ENCODE data around the gene JARID2. TPM values are rescaled to one million over a fixed set of nuclear protein-coding genes. Genes with fewer than 3 reads are reported as not detected.
A peak's percentile ranks its signal among the peaks of the same experiment; 100 is the strongest.

Gene JARID2
- total and polyA plus RNA-seq, 8 donors, result 2.4 to 42.6 (median 11.5) TPM

DNA sequence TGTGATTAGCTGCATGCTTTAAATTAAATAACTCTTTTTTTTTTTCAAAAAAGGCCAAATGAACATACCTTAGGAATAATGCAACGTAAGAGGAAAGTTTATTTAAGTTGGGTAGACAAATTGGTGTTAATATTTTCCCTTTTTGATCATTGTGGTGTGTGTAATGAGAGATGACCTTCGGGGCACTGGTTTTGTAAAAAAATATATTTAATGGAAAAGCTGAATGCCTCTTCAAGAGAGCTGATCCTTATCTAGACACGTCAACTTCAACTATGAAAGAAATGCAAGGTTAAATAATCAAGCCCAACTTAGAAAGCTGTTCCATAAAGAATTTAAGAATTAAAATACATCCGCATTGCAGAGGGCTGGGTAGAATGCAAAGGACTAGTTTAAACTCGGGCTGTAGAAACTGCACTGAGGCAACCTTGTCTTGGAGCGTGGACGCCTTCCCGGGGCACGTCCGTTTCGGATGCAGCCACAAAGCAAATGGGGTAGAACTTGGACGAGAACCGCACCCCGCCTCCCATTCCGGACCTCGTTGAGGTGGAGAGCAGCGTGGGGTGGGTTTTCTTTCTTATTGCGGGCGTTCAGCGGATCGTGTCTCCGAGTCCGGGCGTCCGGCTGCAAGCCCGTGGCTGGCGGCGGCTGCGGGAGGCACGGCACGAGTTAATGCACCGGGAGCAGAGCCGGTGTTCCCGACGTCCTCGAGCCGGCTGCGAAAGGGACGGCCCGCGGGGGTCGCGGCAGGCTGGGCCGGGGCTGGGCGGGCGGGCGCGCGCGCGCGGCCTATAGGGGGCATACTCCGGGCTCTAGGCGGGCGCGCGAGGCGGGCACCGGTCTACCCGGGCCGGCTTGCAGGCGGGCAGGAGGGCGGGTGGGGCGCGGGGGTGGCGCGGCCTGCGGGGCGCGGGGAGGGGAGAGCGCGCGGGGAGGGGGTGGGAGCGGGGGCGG lies 1.9 kb downstream of the JARID2 start:
- intact Hi-C loops (cut with DNase I; ENCODE audit: low total_unique reads), result no loop called here
- H3K4me3 ChIP-seq, result peak overlapping the region; percentile 79 to 89 (median 84)
- H3K27me3 ChIP-seq, result no peaks in the 10 kb centered on the region
- no peaks in the 10 kb centered on the region for H3K36me3 ChIP-seq
- H3K27ac ChIP-seq, result peak overlapping the region; percentile 92 to 98 (median 97)
- H3K4me1 ChIP-seq, result peaks cover 22 to 63% (median 45%) of the 10 kb centered on the region in 4 donors
- WGBS, 5 donors, result 0% methylated on average over 15 to 61 of the region's 75 CpGs
- peak; percentile 58 to 82 for DNase-seq
- no peaks in the 10 kb centered on the region for H3K9me3 ChIP-seq
- peak in 2 of 3 donors; percentile 65 to 68 for TF ChIP-seq POLR2AphosphoS5 (IDR thresholded peaks at IDR 0.05)
- no peak for TF ChIP-seq EP300 (IDR thresholded peaks at IDR 0.05)
- TF ChIP-seq, protein P1, sequence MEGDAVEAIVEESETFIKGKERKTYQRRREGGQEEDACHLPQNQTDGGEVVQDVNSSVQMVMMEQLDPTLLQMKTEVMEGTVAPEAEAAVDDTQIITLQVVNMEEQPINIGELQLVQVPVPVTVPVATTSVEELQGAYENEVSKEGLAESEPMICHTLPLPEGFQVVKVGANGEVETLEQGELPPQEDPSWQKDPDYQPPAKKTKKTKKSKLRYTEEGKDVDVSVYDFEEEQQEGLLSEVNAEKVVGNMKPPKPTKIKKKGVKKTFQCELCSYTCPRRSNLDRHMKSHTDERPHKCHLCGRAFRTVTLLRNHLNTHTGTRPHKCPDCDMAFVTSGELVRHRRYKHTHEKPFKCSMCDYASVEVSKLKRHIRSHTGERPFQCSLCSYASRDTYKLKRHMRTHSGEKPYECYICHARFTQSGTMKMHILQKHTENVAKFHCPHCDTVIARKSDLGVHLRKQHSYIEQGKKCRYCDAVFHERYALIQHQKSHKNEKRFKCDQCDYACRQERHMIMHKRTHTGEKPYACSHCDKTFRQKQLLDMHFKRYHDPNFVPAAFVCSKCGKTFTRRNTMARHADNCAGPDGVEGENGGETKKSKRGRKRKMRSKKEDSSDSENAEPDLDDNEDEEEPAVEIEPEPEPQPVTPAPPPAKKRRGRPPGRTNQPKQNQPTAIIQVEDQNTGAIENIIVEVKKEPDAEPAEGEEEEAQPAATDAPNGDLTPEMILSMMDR (IDR thresholded peaks at IDR 0.05), result peak in 3 of 7 experiments; percentile 23 to 70 (median 48)

DNA sequence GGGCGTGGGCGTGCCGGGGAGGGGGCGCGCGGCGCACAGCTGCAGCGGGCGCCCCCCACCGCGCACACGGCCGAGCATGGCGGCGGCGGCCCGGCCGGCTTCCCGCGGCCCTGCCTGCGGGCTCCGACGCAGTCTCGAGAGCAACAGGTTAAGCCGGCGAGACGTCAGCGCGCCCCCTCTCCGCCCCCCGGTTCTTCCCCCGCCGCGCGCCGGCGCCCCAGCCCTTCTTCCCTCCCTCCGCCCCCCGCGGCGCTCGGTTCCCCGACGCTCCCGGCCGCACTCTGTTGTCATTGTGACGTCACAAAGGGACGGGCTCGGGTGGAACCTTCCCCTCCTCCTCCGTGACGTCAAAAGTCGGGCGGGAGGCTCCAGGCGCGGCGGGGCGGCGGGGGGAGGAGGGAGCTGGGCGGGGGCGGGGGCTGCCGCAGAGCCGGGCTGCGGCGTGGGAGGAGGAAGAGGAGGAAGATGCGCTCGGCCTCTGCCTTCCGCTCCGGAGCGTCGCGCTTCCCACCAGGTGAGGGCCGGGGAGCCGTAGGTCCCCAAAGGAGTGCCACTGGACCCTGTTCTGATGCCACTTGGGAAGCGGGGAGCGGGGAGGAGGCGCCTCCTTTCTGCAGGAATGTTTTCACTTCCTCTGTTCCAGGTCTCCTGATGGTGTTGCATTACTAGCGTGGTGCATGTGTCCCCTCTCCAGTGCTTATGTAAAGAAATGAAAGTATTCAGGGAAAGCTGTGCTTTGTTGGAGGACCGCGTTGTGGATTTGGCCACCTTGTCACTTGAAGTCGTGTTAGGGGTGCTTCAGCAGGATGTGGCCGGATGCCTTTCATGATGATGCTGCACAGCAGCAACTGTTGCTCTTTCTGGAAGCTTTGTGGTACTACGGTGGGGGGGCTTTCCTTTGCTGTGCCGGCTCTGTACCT lies 2.8 kb downstream of the JARID2 start:
- WGBS, 5 donors, result 0 to 1% (median 0%) methylated on average over 25 to 76 of the region's 83 CpGs
- intact Hi-C loops (cut with DNase I; ENCODE audit: low total_unique reads), result no loop called here

DNA sequence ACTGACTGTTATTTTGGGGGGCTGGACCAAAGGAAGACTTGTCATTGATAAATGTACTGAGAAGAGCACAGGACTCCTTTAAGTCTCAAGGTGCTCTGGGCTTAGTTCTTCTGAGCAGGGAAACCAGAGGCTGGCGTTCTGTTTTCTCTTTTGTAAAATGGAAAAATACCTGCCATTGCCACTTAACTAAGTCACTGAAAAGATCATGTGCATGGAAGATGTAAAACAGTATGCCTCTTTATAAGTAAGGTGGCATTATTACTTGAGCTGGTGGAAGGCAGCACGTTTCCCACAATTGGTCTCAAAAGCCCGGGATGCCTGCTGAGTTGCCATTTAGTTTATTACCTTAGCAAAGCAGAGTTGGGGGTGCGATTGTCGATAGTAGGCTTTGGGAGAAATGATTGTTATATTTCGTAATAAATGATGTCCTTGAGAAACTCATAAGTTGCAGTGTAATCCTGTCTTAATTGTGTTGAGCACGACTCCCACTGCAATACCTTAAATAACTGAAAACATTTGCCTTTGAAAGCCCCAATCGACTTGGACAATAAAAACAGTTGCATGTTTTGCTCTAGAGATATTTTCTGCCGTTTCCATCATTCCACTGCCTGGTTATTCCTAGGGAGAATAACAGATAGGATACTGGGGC lies 3.6 kb downstream of the JARID2 start:
- no peak for DNase-seq
- Histone ChIP-seq H3K9me3 (no peaks in the 10 kb centered on the region), H3K4me3 (peak overlapping the region; percentile 79 to 89 (median 84)), H3K27ac (peak overlapping the region; percentile 88 to 98 (median 97)), H3K4me1 (peaks cover 27 to 65% (median 52%) of the 10 kb centered on the region in 4 donors), H3K36me3 (no peaks in the 10 kb centered on the region), H3K27me3 (no peaks in the 10 kb centered on the region)
- intact Hi-C loops (cut with DNase I; ENCODE audit: low total_unique reads), result no loop called here
- WGBS, 5 donors, result 8 to 18% (median 14%) methylated on average over 9 of the region's 9 CpGs
- no peak for TF ChIP-seq POLR2AphosphoS5 (IDR thresholded peaks at IDR 0.05)
- TF ChIP-seq POLR2A (IDR thresholded peaks at IDR 0.05), result no peak
- no peak for TF ChIP-seq EP300 (IDR thresholded peaks at IDR 0.05)
- TF ChIP-seq, protein P1 (IDR thresholded peaks at IDR 0.05), result no peak

More for the DNA sequence above, 2.8 kb downstream of the JARID2 start:
- TF ChIP-seq POLR2AphosphoS5 (IDR thresholded peaks at IDR 0.05), result peak; percentile 66 to 93 (median 85)
- peak in 1 of 4 donors; percentile 33 for TF ChIP-seq POLR2A (IDR thresholded peaks at IDR 0.05)
- TF ChIP-seq, protein P1 (IDR thresholded peaks at IDR 0.05), result peak in 1 of 7 experiments; percentile 33
- TF ChIP-seq EP300 (IDR thresholded peaks at IDR 0.05), result no peak
- DNase-seq, result peak; percentile 97 to 99
- H3K4me3 ChIP-seq, result peak overlapping the region; percentile 79 to 89 (median 84)
- no peaks in the 10 kb centered on the region for H3K27me3 ChIP-seq
- peak overlapping the region; percentile 88 to 98 (median 97) for H3K27ac ChIP-seq
- no peaks in the 10 kb centered on the region for H3K9me3 ChIP-seq
- no peaks in the 10 kb centered on the region for H3K36me3 ChIP-seq
- peaks cover 22 to 66% (median 52%) of the 10 kb centered on the region in 4 donors for H3K4me1 ChIP-seq
